ENCODE data around the gene TIFAB. TPM values are rescaled to one million over a fixed set of nuclear protein-coding genes. Genes with fewer than 3 reads are reported as not detected.

The TIFAB gene
- polyA plus RNA-seq, 2 of the 4 experiments (the other 2 are of a cell fraction) = not detected

DNA sequence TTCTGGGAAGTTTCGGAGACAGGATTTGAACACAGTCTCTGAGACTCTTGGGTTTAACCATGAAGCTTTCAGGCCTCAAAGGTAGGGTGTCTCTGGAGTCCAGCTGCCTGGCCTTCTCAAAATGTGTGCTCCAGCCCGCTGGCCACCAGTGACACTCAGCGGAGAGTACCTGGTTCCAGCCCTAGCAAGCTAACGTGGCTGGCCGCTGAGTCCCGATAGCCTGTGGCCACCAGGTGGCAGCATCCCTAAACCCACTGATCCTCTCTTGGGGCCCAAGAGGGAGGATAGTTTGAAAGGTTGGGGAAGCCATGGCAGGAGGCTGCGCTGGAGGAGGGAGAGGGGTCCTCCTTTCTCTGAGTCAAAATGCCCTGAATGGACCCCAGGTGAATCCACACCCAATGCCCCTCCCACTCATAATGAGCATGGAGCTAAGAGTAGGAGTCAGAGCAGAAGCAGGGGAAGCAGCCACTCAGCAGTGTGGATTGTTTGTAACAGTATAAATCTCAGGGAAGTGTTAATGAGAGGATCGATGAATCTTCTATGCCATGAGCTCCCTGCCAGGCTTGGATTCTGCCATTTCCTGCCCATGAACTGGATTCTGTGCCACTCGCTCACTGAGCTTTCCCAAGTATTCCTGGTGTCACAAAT is 5.4 kb upstream of the TIFAB start:
- WGBS (ENCODE audit: missing lambda C conversion rate) = 26% methylated on average over 9 of the region's 9 CpGs
- DNase-seq (ENCODE audit: low read depth in 1 of 2, low spot score in 1 of 2) = peak; percentile 74 to 89
- Histone ChIP-seq H3K27ac (no peak overlapping the region), H3K9me3 (no peaks in the 10 kb centered on the region), H3K4me3 (no peak overlapping the region), H3K4me1 (peaks cover 10% of the 10 kb centered on the region; the same call in 2 of the 3 replicates), H3K4me2 (no peak overlapping the region)
- TF ChIP-seq RAD21 (conservative IDR thresholded peaks at IDR 0.05 in 1 of 2, IDR thresholded peaks at IDR 0.05 in 1 of 2) (peak; percentile 38 to 49; a peak in 4 of 5 replicates), ZNF302 (CRISPR knock-in tag; IDR thresholded peaks at IDR 0.05) (no peak), CTCF (IDR thresholded peaks at IDR 0.05) (peak; percentile 74), SMC3 (IDR thresholded peaks at IDR 0.05) (peak; percentile 48)
- ChIA-PET POLR2A (no interaction called here), CTCF (interaction anchor here (0.6 to 37.5 kb wide), 35 partner anchors 8 to 551 kb away, joined by 3 to 1932 read pairs (median 4); partner anchors contain the start of gene DCANP1)
- peak; percentile 61 for FAIRE-seq
- ATAC-seq = peak; percentile 70 to 92

- peak in 1 of 2 experiments; percentile 28 for DNase-seq (ENCODE audit: low read depth in 1 of 2, low spot score in 1 of 2)
- ATAC-seq = peak in 1 of 2 experiments; percentile 26; a peak in 1 of 6 replicates
- 56% methylated on average over 12 of the region's 12 CpGs for WGBS (ENCODE audit: missing lambda C conversion rate)
- CTCF ChIA-PET = interaction anchor here (0.8 to 37.5 kb wide), 17 partner anchors 10 to 417 kb away, joined by 3 to 1932 read pairs (median 6); partner anchors contain the start of gene DCANP1
- H3K4me2 ChIP-seq = no peak overlapping the region
- H3K9me3 ChIP-seq = no peaks in the 10 kb centered on the region
- POLR2A ChIA-PET = no interaction called here
- H3K4me3 ChIP-seq = no peak overlapping the region
- FAIRE-seq = no peak
- TF ChIP-seq FOXS1 (CRISPR knock-in tag; IDR thresholded peaks at IDR 0.05) (no peak), BCL3 (IDR thresholded peaks at IDR 0.05) (no peak), PHF8 (IDR thresholded peaks at IDR 0.05; ENCODE audit: borderline replicate concordance, low read depth) (no peak), ZSCAN20 (CRISPR knock-in tag; IDR thresholded peaks at IDR 0.05) (no peak)
- TF ChIP-seq, protein P1, sequence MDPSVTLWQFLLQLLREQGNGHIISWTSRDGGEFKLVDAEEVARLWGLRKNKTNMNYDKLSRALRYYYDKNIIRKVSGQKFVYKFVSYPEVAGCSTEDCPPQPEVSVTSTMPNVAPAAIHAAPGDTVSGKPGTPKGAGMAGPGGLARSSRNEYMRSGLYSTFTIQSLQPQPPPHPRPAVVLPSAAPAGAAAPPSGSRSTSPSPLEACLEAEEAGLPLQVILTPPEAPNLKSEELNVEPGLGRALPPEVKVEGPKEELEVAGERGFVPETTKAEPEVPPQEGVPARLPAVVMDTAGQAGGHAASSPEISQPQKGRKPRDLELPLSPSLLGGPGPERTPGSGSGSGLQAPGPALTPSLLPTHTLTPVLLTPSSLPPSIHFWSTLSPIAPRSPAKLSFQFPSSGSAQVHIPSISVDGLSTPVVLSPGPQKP (IDR thresholded peaks at IDR 0.05; ENCODE audit: low read depth, low read length) = no peak
- TF ChIP-seq, protein P2, sequence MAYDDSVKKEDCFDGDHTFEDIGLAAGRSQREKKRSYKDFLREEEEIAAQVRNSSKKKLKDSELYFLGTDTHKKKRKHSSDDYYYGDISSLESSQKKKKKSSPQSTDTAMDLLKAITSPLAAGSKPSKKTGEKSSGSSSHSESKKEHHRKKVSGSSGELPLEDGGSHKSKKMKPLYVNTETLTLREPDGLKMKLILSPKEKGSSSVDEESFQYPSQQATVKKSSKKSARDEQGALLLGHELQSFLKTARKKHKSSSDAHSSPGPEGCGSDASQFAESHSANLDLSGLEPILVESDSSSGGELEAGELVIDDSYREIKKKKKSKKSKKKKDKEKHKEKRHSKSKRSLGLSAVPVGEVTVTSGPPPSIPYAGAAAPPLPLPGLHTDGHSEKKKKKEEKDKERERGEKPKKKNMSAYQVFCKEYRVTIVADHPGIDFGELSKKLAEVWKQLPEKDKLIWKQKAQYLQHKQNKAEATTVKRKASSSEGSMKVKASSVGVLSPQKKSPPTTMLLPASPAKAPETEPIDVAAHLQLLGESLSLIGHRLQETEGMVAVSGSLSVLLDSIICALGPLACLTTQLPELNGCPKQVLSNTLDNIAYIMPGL (CRISPR knock-in tag; IDR thresholded peaks at IDR 0.05; ENCODE audit: borderline replicate concordance) = no peak
- peaks cover 10% of the 10 kb centered on the region; the same call in 2 of the 3 replicates for H3K4me1 ChIP-seq
- H3K27ac ChIP-seq = no peak overlapping the region
These were observed 4.3 kb upstream of the TIFAB start for GRCh38 chr5:135456238-135457099.

- 63% methylated on average over 4 of the region's 4 CpGs for WGBS (ENCODE audit: missing lambda C conversion rate)
- TF ChIP-seq SMC3 (IDR thresholded peaks at IDR 0.05) = no peak
- TF ChIP-seq ZNF302 (CRISPR knock-in tag; IDR thresholded peaks at IDR 0.05) = no peak
- no peak for TF ChIP-seq NFE2L2 (conservative IDR thresholded peaks at IDR 0.05; ENCODE audit: low read length)
- TF ChIP-seq HEYL (CRISPR knock-in tag; IDR thresholded peaks at IDR 0.05) = no peak
- no peak for TF ChIP-seq CBX2 (IDR thresholded peaks at IDR 0.05; ENCODE audit: borderline replicate concordance, low read depth)
- no peak for ATAC-seq
- no peak overlapping the region for H3K27ac ChIP-seq
- no peak for DNase-seq (ENCODE audit: low read depth in 1 of 2, low spot score in 1 of 2)
- POLR2A ChIA-PET = no interaction called here
- H3K4me2 ChIP-seq = no peak overlapping the region
- CTCF ChIA-PET = interaction anchor here (1.1 to 37.5 kb wide), 9 partner anchors 9 to 375 kb away, joined by 3 to 1932 read pairs (median 5); partner anchors contain the start of gene DCANP1
- no peak for FAIRE-seq
- no peak overlapping the region for H3K4me3 ChIP-seq
- no peaks in the 10 kb centered on the region for H3K9me3 ChIP-seq
- H3K4me1 ChIP-seq = peaks cover 10% of the 10 kb centered on the region; the same call in 2 of the 3 replicates
These were observed 3.7 kb upstream of the TIFAB start for GRCh38 chr5:135455876-135456237.
